Mesothelial cell of epicardium (in vitro differentiated cells): ENCODE results near the gene TEX44. TPM values are rescaled to one million over a fixed set of nuclear protein-coding genes. Genes with fewer than 3 reads are reported as not detected.

ENCODE experiments used
- DNase-seq, 2 experiments: peaks; one replicate each; pipeline ENCODE4 v3.0.0; 2021; ENCODE audit warnings: low spot score in 2 of 2; ENCODE audit not compliant: unreplicated experiment in 2 of 2
- H3K27ac Mint-ChIP-seq: 2 replicates; pipeline ENCODE4 v1.8.0; 2021; ENCODE audit warnings: mixed read lengths
- H3K27me3 Mint-ChIP-seq: 2 replicates; pipeline ENCODE4 v1.8.0; 2021; ENCODE audit warnings: low read depth, mixed read lengths
- H3K36me3 Mint-ChIP-seq: 2 replicates; pipeline ENCODE4 v1.8.0; 2021; ENCODE audit warnings: mixed read lengths
- H3K4me1 Mint-ChIP-seq: 2 replicates; pipeline ENCODE4 v1.8.0; 2021; ENCODE audit warnings: mixed read lengths
- H3K4me3 Mint-ChIP-seq: 2 replicates; pipeline ENCODE4 v1.8.0; 2021; ENCODE audit warnings: mild to moderate bottlenecking, moderate library complexity, mixed read lengths
- H3K9me3 Mint-ChIP-seq: 2 replicates; pipeline ENCODE4 v1.8.0; 2021; ENCODE audit warnings: mixed read lengths
- CTCF ChIP-seq: fragments of 200-600 bp; sonication (generic); IDR thresholded peaks from one replicate; pipeline ENCODE4 v1.5.0; 2021; ENCODE audit warnings: antibody characterized with exemption; ENCODE audit not compliant: unreplicated experiment
- total RNA-seq: library from RNA; stranded (reverse); gene quantifications from 3 replicates; pipeline ENCODE4 v1.2.1, GENCODE V29; 2021

The TEX44 gene
- total RNA-seq, 1 donor from 2014 or later: not detected

GRCh38 chr2:231557571-231558217 is 35.0 kb upstream of the TEX44 start:
- H3K27ac Mint-ChIP-seq: no peak overlapping the region

GRCh38 chr2:231563378-231563961 is 29.2 kb upstream of the TEX44 start:
- Mint-ChIP-seq H3K36me3 (no peaks in the 10 kb centered on the region), H3K4me1 (peaks cover 9% of the 10 kb centered on the region), H3K27me3 (no peaks in the 10 kb centered on the region), H3K27ac (peak overlapping the region; percentile 57), H3K4me3 (no peak overlapping the region), H3K9me3 (peaks cover 3% of the 10 kb centered on the region)
- peak; percentile 49 for TF ChIP-seq CTCF
- peak in 1 of 2 experiments; percentile 58 for DNase-seq

More at GRCh38 chr2:231557571-231558217, 35.0 kb upstream of the TEX44 start:
- DNase-seq: no peak
- H3K36me3 Mint-ChIP-seq: peaks cover 5% of the 10 kb centered on the region
- H3K4me3 Mint-ChIP-seq: no peak overlapping the region
- no peaks in the 10 kb centered on the region for H3K4me1 Mint-ChIP-seq
- H3K27me3 Mint-ChIP-seq: no peaks in the 10 kb centered on the region
- peaks cover 11% of the 10 kb centered on the region for H3K9me3 Mint-ChIP-seq
- peak; percentile 70 for TF ChIP-seq CTCF

GRCh38 chr2:231565887-231566594 is 26.6 kb upstream of the TEX44 start:
- Mint-ChIP-seq H3K36me3 (no peaks in the 10 kb centered on the region), H3K4me1 (peaks cover 22% of the 10 kb centered on the region), H3K27ac (no peak overlapping the region), H3K27me3 (no peaks in the 10 kb centered on the region), H3K4me3 (no peak overlapping the region), H3K9me3 (peaks cover 3% of the 10 kb centered on the region)
- no peak for DNase-seq
- no peak for TF ChIP-seq CTCF

GRCh38 chr2:231567159-231567558 is 25.5 kb upstream of the TEX44 start:
- Mint-ChIP-seq H3K4me3 (no peak overlapping the region), H3K9me3 (peaks cover 3% of the 10 kb centered on the region), H3K27me3 (no peaks in the 10 kb centered on the region), H3K36me3 (no peaks in the 10 kb centered on the region), H3K27ac (no peak overlapping the region), H3K4me1 (peaks cover 33% of the 10 kb centered on the region)
- TF ChIP-seq CTCF: no peak
- no peak for DNase-seq

- Mint-ChIP-seq H3K4me1 (peaks cover 42% of the 10 kb centered on the region), H3K4me3 (no peak overlapping the region), H3K36me3 (no peaks in the 10 kb centered on the region), H3K27me3 (no peaks in the 10 kb centered on the region), H3K9me3 (peaks cover 3% of the 10 kb centered on the region), H3K27ac (peak overlapping the region; percentile 65)
- DNase-seq: no peak
- TF ChIP-seq CTCF: no peak
Observed at GRCh38 chr2:231568098-231568784, 24.4 kb upstream of the TEX44 start.
